ENCODE measurements around the gene OR52L1.

Gene OR52L1

GRCh38 chr11:5940748-5941147 lies 46.0 kb downstream of the OR52L1 start:
- no peak for DNase-seq (ENCODE audit: low read depth)

GRCh38 chr11:5938603-5938965 lies 48.2 kb downstream of the OR52L1 start:
- DNase-seq (ENCODE audit: low read depth), result no peak

DNA sequence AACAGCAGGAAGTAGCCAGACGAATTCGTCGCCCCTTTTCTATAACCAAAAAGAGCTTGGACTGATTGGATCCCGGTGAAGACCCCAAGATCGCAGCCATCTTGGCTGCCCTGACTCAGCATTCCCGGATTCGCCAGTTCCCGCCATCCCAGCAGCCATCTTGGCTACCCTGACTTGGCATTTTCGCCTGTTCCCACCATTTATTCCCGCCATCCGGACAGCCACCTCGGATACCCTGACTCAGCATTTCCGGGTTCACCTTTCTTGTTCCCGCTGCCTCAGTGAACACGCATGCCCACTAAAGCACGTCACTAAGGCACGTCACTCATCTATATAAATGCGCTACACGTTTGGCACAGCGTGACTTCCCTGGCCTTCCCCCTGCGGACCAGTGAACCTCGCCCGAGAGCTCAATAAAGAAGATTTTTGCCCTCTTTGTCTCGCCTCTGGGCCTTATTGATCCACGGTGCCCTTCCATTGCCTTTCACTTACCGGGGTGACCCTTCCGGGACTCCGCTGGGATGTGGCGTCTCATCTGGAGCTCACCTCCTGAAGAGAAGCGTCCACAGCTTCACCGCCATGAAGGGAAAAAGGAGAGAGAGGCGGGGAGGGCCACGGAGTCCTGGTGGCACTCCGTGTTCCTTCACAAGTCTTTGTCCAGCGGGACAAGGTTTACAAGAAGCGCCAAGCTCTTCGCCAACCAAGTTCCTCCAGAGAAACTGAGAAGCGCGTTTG lies 48.8 kb downstream of the OR52L1 start:
- no peak for DNase-seq (ENCODE audit: low read depth)
